T-helper 22 cell (primary cell): Measurements from ENCODE around the gene SF3B1.
"Not testable (repeated sequence)": the region's sequence is repeated elsewhere in the genome, so short reads cannot be mapped to it uniquely, and the experiment has no call there.

Experiments
- DNase-seq: peaks from one replicate; pipeline ENCODE4 v3.0.0-alpha.2; 2020; ENCODE audit warnings: low read depth

SF3B1 gene

GRCh38 chr2:197379918-197380309 is 54.9 kb downstream of the SF3B1 start:
- not testable (repeated sequence) for DNase-seq

GRCh38 chr2:197379308-197379917 is 55.4 kb downstream of the SF3B1 start:
- DNase-seq: not testable (repeated sequence)

- DNase-seq: peak; percentile 17
These were observed 56.1 kb downstream of the SF3B1 start for GRCh38 chr2:197378494-197379307.

GRCh38 chr2:197378086-197378485 is 56.7 kb downstream of the SF3B1 start:
- DNase-seq: no peak

GRCh38 chr2:197377670-197378069 is 57.2 kb downstream of the SF3B1 start:
- no peak for DNase-seq

GRCh38 chr2:197372592-197372991 is 62.2 kb downstream of the SF3B1 start:
- DNase-seq: no peak

GRCh38 chr2:197370664-197371063 is 64.2 kb downstream of the SF3B1 start:
- DNase-seq: not testable (repeated sequence)

GRCh38 chr2:197369933-197370320 is 64.9 kb downstream of the SF3B1 start:
- DNase-seq: no peak

GRCh38 chr2:197369228-197369932 is 65.4 kb downstream of the SF3B1 start:
- DNase-seq: no peak

GRCh38 chr2:197368412-197368811 is 66.4 kb downstream of the SF3B1 start:
- DNase-seq: no peak

GRCh38 chr2:197363998-197364397 is 70.8 kb downstream of the SF3B1 start:
- DNase-seq: no peak

GRCh38 chr2:197360744-197361156 is 74.1 kb downstream of the SF3B1 start:
- DNase-seq: no peak

GRCh38 chr2:197359859-197360258 is 75.0 kb downstream of the SF3B1 start:
- DNase-seq: no peak

GRCh38 chr2:197358931-197359330 is 75.9 kb downstream of the SF3B1 start:
- DNase-seq: no peak

GRCh38 chr2:197357986-197358385 is 76.8 kb downstream of the SF3B1 start:
- DNase-seq: no peak

GRCh38 chr2:197356136-197356535 is 78.7 kb downstream of the SF3B1 start:
- DNase-seq: no peak

GRCh38 chr2:197354169-197354558 is 80.7 kb downstream of the SF3B1 start:
- no peak for DNase-seq

GRCh38 chr2:197353393-197354168 is 81.2 kb downstream of the SF3B1 start:
- DNase-seq: no peak

- no peak for DNase-seq
These were observed 85.1 kb downstream of the SF3B1 start for GRCh38 chr2:197349699-197350098.

GRCh38 chr2:197348721-197349360 is 86.0 kb downstream of the SF3B1 start:
- DNase-seq: no peak

- DNase-seq: no peak
These were observed 88.9 kb downstream of the SF3B1 start for GRCh38 chr2:197345846-197346370.
